GM18511 (cell line): Measurements from ENCODE around the gene SLC9A8.

ENCODE experiments used
- ATAC-seq: cut with Tn5 transposase; IDR thresholded peaks from one replicate; pipeline ENCODE4 v1.9.1; 2021; ENCODE audit warnings: mild to moderate bottlenecking, moderate library complexity; ENCODE audit not compliant: unreplicated experiment

SLC9A8 gene

GRCh38 chr20:49813305-49813974, 812 bp downstream of the SLC9A8 start:
- ATAC-seq = no peak

DNA sequence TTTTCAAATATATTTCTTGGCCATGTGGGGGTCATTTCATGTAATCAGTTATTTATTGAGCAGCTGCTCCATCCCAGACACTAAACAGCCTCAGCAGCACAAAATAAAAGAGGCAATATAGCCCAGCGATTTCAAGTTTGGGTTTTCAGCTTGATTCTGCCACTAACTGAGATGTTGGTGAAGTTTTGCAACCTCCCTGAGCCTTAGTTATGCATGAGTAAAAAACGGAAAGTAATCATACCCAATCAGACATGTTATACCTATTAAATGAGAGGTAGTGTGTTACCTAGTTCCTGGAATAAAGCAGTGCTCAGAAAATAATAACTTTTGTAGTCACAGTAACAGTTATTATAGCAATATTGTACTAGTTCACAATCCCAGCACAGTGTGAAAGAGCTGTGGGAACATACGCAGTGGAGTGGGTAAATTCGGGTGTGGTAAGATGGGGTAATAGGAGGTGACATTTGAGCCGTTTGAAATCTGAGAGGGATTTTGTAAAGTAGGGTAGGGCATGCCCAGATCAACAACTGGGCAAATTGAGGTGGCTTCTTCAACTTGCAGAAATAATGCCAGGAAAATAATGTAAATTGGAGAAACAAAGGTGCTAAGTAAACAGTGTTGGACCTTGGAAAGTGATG, 1.5 kb downstream of the SLC9A8 start:
- ATAC-seq = no peak

DNA sequence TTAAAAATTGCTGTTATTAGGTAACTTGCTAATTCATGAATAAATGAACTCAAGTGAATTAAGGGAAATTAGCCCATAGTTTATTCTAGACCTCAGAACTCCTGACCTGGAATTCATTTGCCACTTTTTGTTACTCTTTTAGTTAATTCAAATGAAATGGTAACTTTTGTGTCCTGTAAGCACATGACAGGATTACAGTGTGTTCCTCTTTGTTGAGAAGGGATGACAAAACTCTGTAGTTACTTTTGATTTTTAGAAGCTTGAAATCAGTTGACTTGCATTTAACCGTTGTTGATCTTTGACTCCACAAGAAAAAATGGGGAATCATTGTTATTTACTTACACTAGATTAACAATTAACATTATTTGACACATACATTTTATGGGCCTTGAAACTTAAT, 6.2 kb downstream of the SLC9A8 start:
- ATAC-seq = no peak

GRCh38 chr20:49819702-49820101, 7.1 kb downstream of the SLC9A8 start:
- no peak for ATAC-seq

DNA sequence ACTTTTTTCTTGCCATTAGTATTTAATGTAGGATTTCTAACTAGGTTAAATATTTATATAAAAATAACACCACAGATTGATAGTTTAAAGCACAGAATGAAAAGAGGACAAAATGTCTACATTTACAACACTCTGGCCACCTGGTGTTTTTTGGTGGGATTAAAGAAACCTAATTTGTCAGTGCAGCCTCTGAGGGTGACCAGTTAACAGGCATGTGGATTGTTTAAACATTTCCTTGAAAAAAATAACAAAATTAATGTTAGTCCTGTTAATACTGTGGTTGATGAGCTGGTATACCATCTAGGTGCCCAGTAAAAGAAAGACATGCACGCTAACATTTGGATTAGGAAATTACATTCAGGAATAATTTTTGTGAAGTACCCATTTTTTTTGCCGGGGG, 8.8 kb downstream of the SLC9A8 start:
- no peak for ATAC-seq

GRCh38 chr20:49821870-49822331, 9.3 kb downstream of the SLC9A8 start:
- no peak for ATAC-seq

- ATAC-seq = no peak
Observed at GRCh38 chr20:49823152-49823847, 10.7 kb downstream of the SLC9A8 start.

DNA sequence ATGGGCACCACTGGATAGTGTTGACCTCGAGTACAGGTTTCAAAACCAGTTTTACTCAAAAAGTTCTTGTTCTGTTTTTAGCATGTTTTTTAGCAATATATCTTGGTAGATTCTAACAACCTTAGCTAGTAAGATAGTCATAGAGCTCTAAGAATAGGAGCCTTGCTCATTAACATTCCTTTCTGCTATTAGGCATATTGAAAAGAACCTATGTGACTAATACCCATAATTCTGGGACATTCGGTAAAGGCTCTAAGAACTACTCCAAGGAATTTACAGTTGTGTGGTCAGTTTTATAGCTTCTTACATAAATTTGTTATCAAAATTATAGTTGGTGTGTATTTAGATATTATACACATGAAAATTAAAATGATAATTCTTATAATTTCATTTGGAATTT, 11.6 kb downstream of the SLC9A8 start:
- no peak for ATAC-seq

DNA sequence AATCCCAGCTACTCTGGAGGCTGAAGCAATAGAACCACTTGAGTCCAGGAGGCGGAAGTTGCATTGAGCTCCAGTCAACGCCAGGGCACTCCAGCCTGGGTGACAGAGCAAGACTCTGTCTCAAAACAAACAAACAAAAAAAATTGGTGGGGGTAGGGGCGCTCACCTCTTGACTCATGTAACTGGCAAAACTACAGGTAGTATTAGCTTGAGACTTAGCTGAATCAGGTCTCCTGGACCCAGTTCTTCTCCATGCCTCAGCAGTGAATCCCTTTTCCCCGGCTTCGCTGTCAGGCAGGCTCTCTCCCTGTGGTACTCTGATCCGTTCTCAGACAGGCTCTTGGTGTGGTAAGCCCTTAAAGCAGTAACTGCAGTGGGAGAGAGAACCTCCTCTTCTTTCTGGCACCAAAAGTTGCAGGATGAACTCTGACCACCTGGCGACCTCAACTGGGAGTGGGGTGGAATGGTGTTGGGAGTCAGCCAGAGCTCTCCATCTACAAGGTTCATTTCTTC, 12.9 kb downstream of the SLC9A8 start:
- no peak for ATAC-seq

- ATAC-seq = no peak
Observed at GRCh38 chr20:49831022-49831769, 18.6 kb downstream of the SLC9A8 start.

DNA sequence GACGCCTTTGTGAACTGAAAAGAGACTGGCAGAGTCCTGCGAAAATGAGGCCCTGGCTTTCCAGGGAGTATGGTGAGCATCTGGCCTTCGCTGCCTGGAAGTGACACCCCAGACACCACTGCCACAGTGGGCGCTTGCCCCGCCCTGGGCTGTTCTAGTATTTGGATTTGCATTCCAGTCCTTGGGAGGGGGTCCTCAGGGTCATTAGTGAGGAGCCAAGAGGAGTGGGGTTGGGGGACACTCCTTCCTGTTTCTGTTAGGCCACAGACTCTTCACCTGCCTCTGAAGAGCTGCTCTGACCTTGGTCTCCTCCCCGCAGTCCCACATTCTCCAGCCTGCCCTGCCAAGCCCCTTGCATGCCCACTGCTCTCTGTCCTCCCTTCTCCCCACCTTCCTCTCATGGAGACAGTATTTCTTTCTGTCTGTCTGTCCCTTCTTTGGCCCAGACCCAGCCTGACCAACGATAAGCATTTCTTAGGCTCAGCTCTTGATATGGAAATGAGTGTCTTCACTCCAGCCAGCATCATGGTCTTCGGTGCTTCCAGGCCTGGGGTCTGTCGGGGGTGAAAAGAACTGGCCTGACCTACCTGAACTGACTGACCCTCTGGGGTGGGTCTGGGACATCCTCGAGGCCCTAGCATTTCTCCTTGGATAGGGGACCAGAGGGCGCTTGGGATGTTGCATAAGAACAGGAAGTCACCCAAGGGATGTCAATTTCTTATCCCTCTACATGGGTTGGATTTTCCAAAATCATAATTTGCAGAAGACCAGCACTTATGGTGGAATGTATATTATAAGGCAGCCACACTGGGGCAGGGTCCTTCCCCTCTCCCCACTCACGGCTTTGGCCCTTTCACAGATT, 19.4 kb downstream of the SLC9A8 start:
- no peak for ATAC-seq

GRCh38 chr20:49832632-49833327, 20.2 kb downstream of the SLC9A8 start:
- ATAC-seq = no peak

DNA sequence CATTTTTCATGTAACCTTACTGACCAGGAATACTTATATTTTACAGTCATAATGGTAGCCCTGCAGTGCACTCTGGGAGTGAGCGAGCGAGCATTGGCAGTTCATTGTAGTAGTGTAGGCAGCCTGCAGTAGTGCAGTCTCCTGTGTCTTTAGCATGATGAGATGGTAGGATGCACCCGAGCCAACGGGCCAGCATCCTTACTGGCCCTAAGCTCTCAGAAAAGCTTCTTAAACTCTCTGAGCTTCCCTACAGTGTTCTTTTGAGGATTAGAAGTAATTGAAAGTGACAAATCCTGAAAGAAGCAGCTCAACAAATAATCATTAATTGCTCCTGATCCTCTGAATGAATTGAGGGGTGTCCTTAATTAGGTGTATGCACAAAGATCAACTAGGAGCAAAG, 20.9 kb downstream of the SLC9A8 start:
- no peak for ATAC-seq

DNA sequence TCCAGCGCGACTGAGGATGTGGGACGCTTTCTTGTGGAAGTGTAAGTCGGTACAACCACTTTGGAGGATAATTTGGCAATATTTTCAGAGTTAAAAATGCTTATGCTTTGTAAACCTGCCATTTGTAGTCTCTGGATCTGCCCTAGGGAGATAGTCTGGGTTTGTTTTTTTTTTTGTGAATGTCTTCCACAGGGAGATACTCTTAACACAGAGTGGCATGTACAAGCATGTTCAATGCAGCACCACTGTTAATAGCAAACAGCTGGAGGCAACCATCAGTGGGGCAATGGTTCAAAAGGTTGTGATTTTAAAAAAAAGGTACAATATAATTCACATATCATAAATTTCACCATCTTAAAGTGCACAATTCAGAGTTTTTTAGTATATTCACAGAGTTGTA, 22.4 kb downstream of the SLC9A8 start:
- ATAC-seq = no peak

- ATAC-seq = no peak
Observed at GRCh38 chr20:49838546-49838945, 25.9 kb downstream of the SLC9A8 start.

GRCh38 chr20:49843139-49843538, 30.5 kb downstream of the SLC9A8 start:
- ATAC-seq = no peak

GRCh38 chr20:49843770-49844380, 31.2 kb downstream of the SLC9A8 start:
- ATAC-seq = no peak

DNA sequence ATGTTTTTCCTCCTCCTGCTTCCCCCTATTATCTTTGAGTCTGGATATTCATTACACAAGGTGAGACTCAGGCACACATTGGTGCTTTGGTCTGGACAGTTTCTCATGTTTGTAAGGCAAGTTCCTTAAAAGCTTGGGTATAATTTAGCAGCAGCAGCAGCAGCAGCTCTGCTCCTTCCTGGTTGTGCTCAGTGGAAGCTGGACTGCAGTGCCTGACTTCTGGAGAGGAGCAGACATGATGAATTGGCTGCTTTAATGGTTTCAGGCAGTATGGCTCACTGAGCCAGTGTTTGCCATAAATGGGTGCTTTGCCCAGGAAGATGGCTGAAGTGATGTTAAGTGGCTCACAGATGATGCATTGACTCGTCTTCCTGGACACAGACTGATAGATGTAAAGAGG, 32.4 kb downstream of the SLC9A8 start:
- no peak for ATAC-seq

- ATAC-seq = no peak
Observed at GRCh38 chr20:49846206-49846807, 33.7 kb downstream of the SLC9A8 start.
